Measurements from ENCODE around the gene PRAC1.

DNA sequence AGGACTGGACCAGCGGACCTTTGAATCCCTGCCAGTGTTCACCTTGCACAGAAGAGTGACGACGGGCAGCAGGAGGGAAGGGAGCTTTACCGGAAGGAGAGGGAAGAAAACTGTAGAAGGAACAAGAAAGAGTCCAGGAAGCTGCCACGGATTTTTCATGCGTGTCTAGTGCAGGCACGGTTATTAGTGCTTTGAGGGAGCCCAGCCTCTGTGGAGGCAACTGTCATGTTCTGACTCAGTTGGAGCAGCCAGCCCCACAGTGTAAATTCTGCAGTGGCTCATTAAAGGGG lies 12.7 kb upstream of the PRAC1 start:
- TF ChIP-seq EZH2 (IDR thresholded peaks at IDR 0.05; ENCODE audit: borderline replicate concordance, low read depth, low read length, severe bottlenecking) = no peak
- TF ChIP-seq MYC (IDR thresholded peaks at IDR 0.05; ENCODE audit: low read depth, low read length) = no peak
- TF ChIP-seq, protein P1, sequence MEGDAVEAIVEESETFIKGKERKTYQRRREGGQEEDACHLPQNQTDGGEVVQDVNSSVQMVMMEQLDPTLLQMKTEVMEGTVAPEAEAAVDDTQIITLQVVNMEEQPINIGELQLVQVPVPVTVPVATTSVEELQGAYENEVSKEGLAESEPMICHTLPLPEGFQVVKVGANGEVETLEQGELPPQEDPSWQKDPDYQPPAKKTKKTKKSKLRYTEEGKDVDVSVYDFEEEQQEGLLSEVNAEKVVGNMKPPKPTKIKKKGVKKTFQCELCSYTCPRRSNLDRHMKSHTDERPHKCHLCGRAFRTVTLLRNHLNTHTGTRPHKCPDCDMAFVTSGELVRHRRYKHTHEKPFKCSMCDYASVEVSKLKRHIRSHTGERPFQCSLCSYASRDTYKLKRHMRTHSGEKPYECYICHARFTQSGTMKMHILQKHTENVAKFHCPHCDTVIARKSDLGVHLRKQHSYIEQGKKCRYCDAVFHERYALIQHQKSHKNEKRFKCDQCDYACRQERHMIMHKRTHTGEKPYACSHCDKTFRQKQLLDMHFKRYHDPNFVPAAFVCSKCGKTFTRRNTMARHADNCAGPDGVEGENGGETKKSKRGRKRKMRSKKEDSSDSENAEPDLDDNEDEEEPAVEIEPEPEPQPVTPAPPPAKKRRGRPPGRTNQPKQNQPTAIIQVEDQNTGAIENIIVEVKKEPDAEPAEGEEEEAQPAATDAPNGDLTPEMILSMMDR (IDR thresholded peaks at IDR 0.05; ENCODE audit: extremely low read depth in 1 of 2, insufficient read depth in 1 of 2, low read depth in 1 of 2, low read length in 2 of 2) = no peak
